Measurements from ENCODE around the gene LPCAT2. TPM values are rescaled to one million over a fixed set of nuclear protein-coding genes. Genes with fewer than 3 reads are reported as not detected.
A peak's percentile ranks its signal among the peaks of the same experiment; 100 is the strongest.

LPCAT2 gene
- total and polyA plus RNA-seq, 2 donors (not counting 3 experiments of a cell fraction or from before 2014, with no cell fraction given): 64.5 to 72.9 TPM

- H3K36me3 ChIP-seq (ENCODE audit: control insufficient read depth in 2 of 2, extremely low read depth in 1 of 2, insufficient read depth in 2 of 2, low read length in 2 of 2): peaks cover 4 to 23% of the 10 kb centered on the region in 2 experiments
- peak overlapping the region; percentile 55 for H3K27ac ChIP-seq (ENCODE audit: insufficient read depth, low read depth, low read length)
- CTCF ChIA-PET: interaction anchor here (0.9 to 5.6 kb wide), 6 partner anchors 10 to 775 kb away, joined by 3 to 28 read pairs (median 8); no protein-coding TSS in a partner anchor
- FAIRE-seq (peak; percentile 74), DNase-seq (ENCODE audit: low read depth, low spot score) (peak; percentile 69)
- TF ChIP-seq GATA2 (IDR thresholded peaks at IDR 0.05; ENCODE audit: insufficient read depth, insufficient read length, low read depth, low read length) (no peak), MAX (IDR thresholded peaks at IDR 0.05; ENCODE audit: insufficient read depth, insufficient read length) (no peak), POLR2AphosphoS5 (IDR thresholded peaks at IDR 0.05; ENCODE audit: insufficient read depth, low read depth, low read length) (no peak), FOS (IDR thresholded peaks at IDR 0.05; ENCODE audit: borderline replicate concordance, insufficient read depth, low read length) (peak; percentile 79), POLR2A (IDR thresholded peaks at IDR 0.05; ENCODE audit: low read depth, low read length) (no peak), CTCF (IDR thresholded peaks at IDR 0.05; ENCODE audit: extremely low read depth in 1 of 2, insufficient read depth in 1 of 2, low read depth in 1 of 2, low read length in 2 of 2) (no peak), JUN (IDR thresholded peaks at IDR 0.05; ENCODE audit: borderline replicate concordance, insufficient read depth, insufficient read length, low read depth) (peak; percentile 76), EZH2 (IDR thresholded peaks at IDR 0.05; ENCODE audit: borderline replicate concordance, low read depth, low read length, severe bottlenecking) (no peak), MYC (IDR thresholded peaks at IDR 0.05; ENCODE audit: low read depth, low read length) (no peak)
- POLR2A ChIA-PET: no interaction called here
- H4K20me1 ChIP-seq (replicated peaks; ENCODE audit: control insufficient read depth, extremely low read depth, insufficient read depth, low read length): no peaks in the 10 kb centered on the region
- no peaks in the 10 kb centered on the region for H3K79me2 ChIP-seq (ENCODE audit: control insufficient read depth, insufficient read depth, low read length)
- dilution Hi-C loops (cut with MboI; ENCODE audit: extremely low pct_ligation_motif_present, low sequenced_read_pairs) (no loop called here), intact Hi-C loops (cut with micrococcal nuclease) (loop anchor here (1.0 to 2.0 kb wide), 4 partner anchors 16 to 159 kb away; no protein-coding TSS in a partner anchor)
- no TSS peak for BruUV-seq (replicated peaks)
- no peak overlapping the region for H2AFZ ChIP-seq (ENCODE audit: low read depth, low read length)
- no peak overlapping the region for H3K4me3 ChIP-seq (replicated peaks in 1 of 3; ENCODE audit: insufficient read depth in 1 of 3, low read depth in 1 of 3, low read length in 3 of 3)
- H3K9me1 ChIP-seq (replicated peaks; ENCODE audit: control insufficient read depth, extremely low read depth, insufficient read depth, low read length): no peaks in the 10 kb centered on the region
- no peaks in the 10 kb centered on the region for H3K27me3 ChIP-seq (ENCODE audit: control insufficient read depth in 2 of 2, insufficient read depth in 2 of 2, low read length in 2 of 2)
- peaks cover 19% of the 10 kb centered on the region for H3K4me1 ChIP-seq (ENCODE audit: control insufficient read depth, extremely low read depth, insufficient read depth, low read length)
- no peaks in the 10 kb centered on the region for H3K9me3 ChIP-seq (replicated peaks; ENCODE audit: control insufficient read depth, insufficient read depth, low read length)
- H3K9ac ChIP-seq (replicated peaks; ENCODE audit: extremely low read depth, insufficient read depth, low read length): no peak overlapping the region
- H3K4me2 ChIP-seq (ENCODE audit: insufficient read depth, low read length): peak overlapping the region; percentile 35
Observed at GRCh38 chr16:55542459-55543082, 33.7 kb downstream of the LPCAT2 start.
